Gastroesophageal sphincter (tissue), 4 donors: ENCODE results near the gene SPAG17. TPM values are rescaled to one million over a fixed set of nuclear protein-coding genes. Genes with fewer than 3 reads are reported as not detected.

Source experiments
- ATAC-seq: fragments of 150-250 bp; one replicate; pipeline ENCODE4 v1.9.1; 2016; ENCODE audit warnings: mild to moderate bottlenecking, moderate library complexity
- H3K27ac ChIP-seq, 4 donors: fragments of 200-600 bp; sonication (generic) in 3 of 4; 1 replicate in 3 of 4; 2 replicates in 1 of 4; pipeline ENCODE4 v1.5.1; 2016 to 2019
- H3K27me3 ChIP-seq: fragments of 200-600 bp; sonication (generic); one replicate; pipeline ENCODE4 v1.5.1; 2019
- H3K36me3 ChIP-seq, 2 donors: fragments of 200-600 bp; sonication (generic); one replicate each; pipeline ENCODE4 v1.5.1; 2019; ENCODE audit warnings: control low read depth in 1 of 2
- H3K4me1 ChIP-seq, 3 donors: fragments of 200-600 bp; sonication (generic); 1 replicate in 2 of 3; 2 replicates in 1 of 3; pipeline ENCODE4 v1.5.1; 2016 to 2019; ENCODE audit warnings: control low read depth in 2 of 3
- H3K4me3 ChIP-seq, 2 donors: fragments of 200-600 bp; sonication (generic); one replicate each; pipeline ENCODE4 v1.5.1; 2019; ENCODE audit warnings: mild to moderate bottlenecking in 1 of 2, moderate library complexity in 1 of 2
- H3K9me3 ChIP-seq, 3 donors: fragments of 200-600 bp; sonication (generic); one replicate each; pipeline ENCODE4 v1.5.1; 2017 to 2019; ENCODE audit warnings: control low read depth in 2 of 3
- EP300 ChIP-seq: sonication (generic); formaldehyde crosslinking; IDR thresholded peaks from one replicate; pipeline ENCODE4 v1.6.1; 2017; ENCODE audit warnings: antibody characterized with exemption, mild to moderate bottlenecking
- POLR2A ChIP-seq, 2 donors: fragments of 450-650 bp; IDR thresholded peaks; one replicate each; pipeline ENCODE4 v1.6.1; 2017; ENCODE audit warnings: antibody characterized with exemption in 2 of 2, mild to moderate bottlenecking in 2 of 2, moderate library complexity in 1 of 2
- POLR2AphosphoS5 ChIP-seq: sonication (generic); formaldehyde crosslinking; IDR thresholded peaks from one replicate; pipeline ENCODE4 v1.6.1; 2017; ENCODE audit warnings: antibody characterized with exemption
- WGBS, 2 donors: methylation state at CpG; one replicate each; pipeline ENCODE4 v1.1.5; 2018; ENCODE audit warnings: low coverage in 1 of 2; 5-methylcytosine and 5-hydroxymethylcytosine counted together
- total RNA-seq, 4 donors: library from RNA; depleted of rRNA; stranded (reverse); fragments of >200 nt; gene quantifications; one replicate each; pipeline ENCODE4 v1.1.0, GENCODE V29; 2016
- TF ChIP-seq, protein P1 (sequence below), 4 experiments: fragments of 200-600 bp in 2 of 4; fragments of 450-650 bp in 2 of 4; sonication (generic) in 1 of 4; IDR thresholded peaks; one replicate each; pipeline ENCODE4 v1.5.1; 2017 to 2019; ENCODE audit warnings: antibody characterized with exemption in 4 of 4, mild to moderate bottlenecking in 2 of 4, moderate library complexity in 2 of 4

SPAG17 gene
- total RNA-seq, 4 donors from 2014 or later: 0.13 to 2.2 (median 0.42) TPM

DNA sequence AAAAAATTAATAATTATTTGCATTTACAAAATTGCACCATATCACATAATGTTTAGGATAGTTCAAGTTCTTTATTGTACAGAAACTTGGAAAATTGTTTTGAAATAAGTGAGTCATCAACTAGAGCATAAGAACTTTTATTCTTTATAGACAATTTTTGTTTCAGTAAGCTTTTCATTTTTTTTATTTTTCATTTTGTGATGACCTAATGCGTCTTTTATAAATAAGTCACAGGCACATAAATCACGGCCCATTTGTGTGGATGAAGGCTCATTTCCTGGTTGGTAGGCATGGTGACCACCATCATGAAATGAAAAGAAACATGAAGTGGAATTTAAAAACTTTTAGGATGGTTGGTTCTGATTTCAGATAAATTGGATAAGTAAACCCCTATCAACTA, 39.3 kb downstream of the SPAG17 start:
- no peak for TF ChIP-seq POLR2AphosphoS5
- TF ChIP-seq EP300: no peak
- no peak for TF ChIP-seq POLR2A (IDR thresholded peaks at IDR 0.05)
- TF ChIP-seq, protein P1, sequence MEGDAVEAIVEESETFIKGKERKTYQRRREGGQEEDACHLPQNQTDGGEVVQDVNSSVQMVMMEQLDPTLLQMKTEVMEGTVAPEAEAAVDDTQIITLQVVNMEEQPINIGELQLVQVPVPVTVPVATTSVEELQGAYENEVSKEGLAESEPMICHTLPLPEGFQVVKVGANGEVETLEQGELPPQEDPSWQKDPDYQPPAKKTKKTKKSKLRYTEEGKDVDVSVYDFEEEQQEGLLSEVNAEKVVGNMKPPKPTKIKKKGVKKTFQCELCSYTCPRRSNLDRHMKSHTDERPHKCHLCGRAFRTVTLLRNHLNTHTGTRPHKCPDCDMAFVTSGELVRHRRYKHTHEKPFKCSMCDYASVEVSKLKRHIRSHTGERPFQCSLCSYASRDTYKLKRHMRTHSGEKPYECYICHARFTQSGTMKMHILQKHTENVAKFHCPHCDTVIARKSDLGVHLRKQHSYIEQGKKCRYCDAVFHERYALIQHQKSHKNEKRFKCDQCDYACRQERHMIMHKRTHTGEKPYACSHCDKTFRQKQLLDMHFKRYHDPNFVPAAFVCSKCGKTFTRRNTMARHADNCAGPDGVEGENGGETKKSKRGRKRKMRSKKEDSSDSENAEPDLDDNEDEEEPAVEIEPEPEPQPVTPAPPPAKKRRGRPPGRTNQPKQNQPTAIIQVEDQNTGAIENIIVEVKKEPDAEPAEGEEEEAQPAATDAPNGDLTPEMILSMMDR (IDR thresholded peaks at IDR 0.05): no peak
- Histone ChIP-seq H3K9me3 (no peaks in the 10 kb centered on the region), H3K27ac (no peak overlapping the region), H3K4me1 (no peaks in the 10 kb centered on the region), H3K27me3 (no peaks in the 10 kb centered on the region), H3K4me3 (no peak overlapping the region), H3K36me3 (no peaks in the 10 kb centered on the region)
- no peak for ATAC-seq
- 90 to 100% methylated on average over 2 of the region's 2 CpGs for WGBS, 2 donors

DNA sequence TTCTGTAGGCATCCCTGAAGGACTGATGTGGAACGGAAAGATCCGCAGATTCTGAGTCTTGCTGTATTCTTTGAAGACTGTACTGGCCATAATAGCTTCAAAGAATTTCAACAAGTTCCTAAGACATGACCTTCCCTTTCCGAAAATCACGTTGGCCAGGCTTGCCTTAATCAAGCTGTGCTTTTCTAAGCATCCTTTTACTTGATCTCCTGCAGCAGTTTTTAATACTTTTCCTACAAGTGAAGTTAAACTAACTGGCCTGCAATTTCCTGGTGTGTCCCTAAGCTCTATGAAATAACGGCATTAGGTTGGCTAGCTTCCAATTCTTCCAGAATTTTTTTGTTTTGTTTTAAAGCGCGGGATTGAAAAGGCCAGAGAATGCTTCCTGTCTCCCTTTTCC, 40.3 kb downstream of the SPAG17 start:
- no peak overlapping the region for H3K27ac ChIP-seq
- TF ChIP-seq POLR2A (IDR thresholded peaks at IDR 0.05) (no peak), EP300 (no peak), POLR2AphosphoS5 (no peak)
- TF ChIP-seq, protein P1 (IDR thresholded peaks at IDR 0.05): no peak
- no peaks in the 10 kb centered on the region for H3K27me3 ChIP-seq
- no peak for ATAC-seq
- H3K4me1 ChIP-seq: no peaks in the 10 kb centered on the region
- H3K4me3 ChIP-seq: no peak overlapping the region
- H3K36me3 ChIP-seq: no peaks in the 10 kb centered on the region
- 28 to 41% methylated on average over 5 to 7 of the region's 7 CpGs for WGBS, 2 donors
- H3K9me3 ChIP-seq: no peaks in the 10 kb centered on the region

DNA sequence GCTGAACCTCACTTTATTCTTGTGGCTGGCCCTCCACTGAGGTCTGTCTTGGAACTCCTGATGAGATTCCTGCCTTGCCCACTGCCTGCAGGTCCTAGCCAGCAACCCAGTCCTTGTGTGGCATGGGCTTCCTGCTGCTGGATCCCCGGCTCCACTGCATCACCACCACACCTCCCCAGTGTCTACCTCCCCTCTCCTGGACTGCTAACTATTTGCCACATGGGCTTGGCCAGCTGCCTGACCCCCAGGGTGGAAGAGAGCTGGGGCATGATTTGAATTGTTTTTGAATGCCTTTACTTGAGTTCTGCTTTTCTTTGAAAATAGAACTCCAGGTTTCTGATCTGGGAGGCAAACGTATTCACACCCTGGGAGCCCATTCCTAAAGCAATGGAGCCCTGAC, 41.2 kb downstream of the SPAG17 start:
- Histone ChIP-seq H3K4me1 (no peaks in the 10 kb centered on the region), H3K4me3 (no peak overlapping the region), H3K27me3 (no peaks in the 10 kb centered on the region), H3K9me3 (no peaks in the 10 kb centered on the region), H3K27ac (no peak overlapping the region), H3K36me3 (no peaks in the 10 kb centered on the region)
- TF ChIP-seq POLR2A (IDR thresholded peaks at IDR 0.05) (no peak), POLR2AphosphoS5 (no peak), EP300 (no peak)
- TF ChIP-seq, protein P1 (IDR thresholded peaks at IDR 0.05): no peak
- ATAC-seq: no peak
- 89 to 92% methylated on average over 1 to 2 of the region's 2 CpGs for WGBS, 2 donors

DNA sequence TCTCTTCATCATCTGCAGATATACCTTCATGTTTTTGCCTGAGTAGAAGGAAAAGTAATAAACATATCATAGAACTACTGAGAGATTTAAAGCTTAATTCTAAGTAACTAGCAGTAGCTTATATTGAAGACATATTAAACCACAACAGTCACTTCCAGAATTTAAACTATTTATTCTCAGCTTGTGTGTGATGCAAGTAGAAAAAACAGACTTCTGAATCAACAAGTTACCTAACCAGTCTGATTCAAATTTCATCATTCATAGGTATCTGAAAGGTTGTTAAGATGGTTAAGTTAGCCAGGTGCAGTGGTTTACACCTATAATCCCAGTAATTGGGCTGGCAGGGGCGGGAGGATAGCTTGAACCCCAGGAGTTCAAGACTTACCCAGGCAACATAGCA, 41.9 kb downstream of the SPAG17 start:
- H3K9me3 ChIP-seq: no peaks in the 10 kb centered on the region
- TF ChIP-seq POLR2A (IDR thresholded peaks at IDR 0.05): no peak
- no peak for TF ChIP-seq POLR2AphosphoS5
- TF ChIP-seq EP300: no peak
- TF ChIP-seq, protein P1 (IDR thresholded peaks at IDR 0.05): no peak
- no peaks in the 10 kb centered on the region for H3K4me1 ChIP-seq
- H3K36me3 ChIP-seq: no peaks in the 10 kb centered on the region
- no peak for ATAC-seq
- no peaks in the 10 kb centered on the region for H3K27me3 ChIP-seq
- H3K27ac ChIP-seq: no peak overlapping the region
- no peak overlapping the region for H3K4me3 ChIP-seq
- 50 to 67% methylated on average over 1 of the region's 1 CpG for WGBS, 2 donors

DNA sequence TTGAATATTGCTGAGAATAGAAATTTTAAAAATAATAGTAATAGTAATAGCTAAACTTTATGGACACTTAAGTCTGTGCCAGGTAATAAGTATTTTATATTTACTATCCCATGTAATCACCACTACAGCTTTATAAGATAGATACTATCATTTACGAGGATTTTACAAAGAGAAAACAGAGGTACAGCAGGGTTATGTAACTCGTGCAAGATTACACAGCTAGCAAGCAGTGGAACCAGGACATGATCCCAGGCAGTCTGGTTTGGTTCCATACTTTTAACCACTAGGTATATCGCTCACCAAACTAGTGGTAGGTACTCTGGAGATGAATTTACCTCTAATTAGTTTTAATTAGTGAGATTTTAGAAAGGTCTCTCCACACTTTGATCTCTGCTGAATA, 42.5 kb downstream of the SPAG17 start:
- ATAC-seq: no peak
- Histone ChIP-seq H3K4me3 (no peak overlapping the region), H3K36me3 (no peaks in the 10 kb centered on the region), H3K9me3 (no peaks in the 10 kb centered on the region), H3K4me1 (no peaks in the 10 kb centered on the region), H3K27ac (no peak overlapping the region), H3K27me3 (no peaks in the 10 kb centered on the region)
- 90 to 96% methylated on average over 3 of the region's 3 CpGs for WGBS, 2 donors
- no peak for TF ChIP-seq EP300
- TF ChIP-seq, protein P1 (IDR thresholded peaks at IDR 0.05): no peak
- no peak for TF ChIP-seq POLR2AphosphoS5
- TF ChIP-seq POLR2A (IDR thresholded peaks at IDR 0.05): no peak
